Loucy (cell line): ENCODE results near the gene FGF22.

Experiments used
- CTCF ChIP-seq: fragments of 200-600 bp; sonication (generic); conservative IDR thresholded peaks from 2 replicates; pipeline ENCODE4 v1.5.1; 2014; ENCODE audit warnings: mild to moderate bottlenecking, antibody characterized with exemption, low read length
- EZH2phosphoT487 ChIP-seq: fragments of 200-600 bp; IDR thresholded peaks from 2 replicates; pipeline ENCODE4 v1.6.1; 2018; ENCODE audit warnings: antibody characterized with exemption, mild to moderate bottlenecking, moderate library complexity, borderline replicate concordance

GRCh38 chr19:670609-671075, 31.0 kb downstream of the FGF22 start:
- TF ChIP-seq CTCF (no peak), EZH2phosphoT487 (no peak)
